ENCODE results near the gene SBF2. TPM values are rescaled to one million over a fixed set of nuclear protein-coding genes. Genes with fewer than 3 reads are reported as not detected.
"Not testable (repeated sequence)": the region's sequence is repeated elsewhere in the genome, so short reads cannot be mapped to it uniquely, and the experiment has no call there.

The SBF2 gene
- total and polyA plus RNA-seq, 11 donors = 10.4 to 33.9 (median 20.9) TPM

DNA sequence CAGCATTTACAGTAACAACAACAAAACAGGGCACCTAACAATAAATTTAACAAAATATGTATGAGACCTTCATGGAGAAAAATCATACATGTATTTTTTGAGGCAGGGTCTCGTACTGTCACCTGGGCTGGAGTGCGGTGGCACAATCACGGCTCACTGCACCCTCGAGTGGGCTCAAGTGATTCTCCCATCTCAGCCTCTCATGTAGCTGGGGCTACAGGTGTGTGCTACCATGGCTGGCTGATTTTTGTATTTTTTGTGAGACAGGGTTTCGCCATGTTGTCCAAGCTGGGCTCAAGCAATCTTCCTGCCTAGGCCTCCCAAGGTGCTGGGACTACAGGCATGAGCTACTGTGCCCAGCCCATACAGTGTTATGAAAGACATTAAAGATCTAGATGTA is 352.0 kb downstream of the SBF2 start:
- ATAC-seq = no peak
- no peaks in the 10 kb centered on the region for H3K27me3 ChIP-seq
- H3K9me3 ChIP-seq = peaks cover 0 to 20% (median 0%) of the 10 kb centered on the region in 12 donors
- TF ChIP-seq, protein P1, sequence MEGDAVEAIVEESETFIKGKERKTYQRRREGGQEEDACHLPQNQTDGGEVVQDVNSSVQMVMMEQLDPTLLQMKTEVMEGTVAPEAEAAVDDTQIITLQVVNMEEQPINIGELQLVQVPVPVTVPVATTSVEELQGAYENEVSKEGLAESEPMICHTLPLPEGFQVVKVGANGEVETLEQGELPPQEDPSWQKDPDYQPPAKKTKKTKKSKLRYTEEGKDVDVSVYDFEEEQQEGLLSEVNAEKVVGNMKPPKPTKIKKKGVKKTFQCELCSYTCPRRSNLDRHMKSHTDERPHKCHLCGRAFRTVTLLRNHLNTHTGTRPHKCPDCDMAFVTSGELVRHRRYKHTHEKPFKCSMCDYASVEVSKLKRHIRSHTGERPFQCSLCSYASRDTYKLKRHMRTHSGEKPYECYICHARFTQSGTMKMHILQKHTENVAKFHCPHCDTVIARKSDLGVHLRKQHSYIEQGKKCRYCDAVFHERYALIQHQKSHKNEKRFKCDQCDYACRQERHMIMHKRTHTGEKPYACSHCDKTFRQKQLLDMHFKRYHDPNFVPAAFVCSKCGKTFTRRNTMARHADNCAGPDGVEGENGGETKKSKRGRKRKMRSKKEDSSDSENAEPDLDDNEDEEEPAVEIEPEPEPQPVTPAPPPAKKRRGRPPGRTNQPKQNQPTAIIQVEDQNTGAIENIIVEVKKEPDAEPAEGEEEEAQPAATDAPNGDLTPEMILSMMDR (IDR thresholded peaks at IDR 0.05) = no peak
- no peak for TF ChIP-seq POLR2A (IDR thresholded peaks at IDR 0.05)
- no peak overlapping the region for H3K27ac ChIP-seq
- 97 to 99% (median 98%) methylated on average over 5 of the region's 5 CpGs for WGBS, 4 donors
- peaks cover 0 to 5% (median 0%) of the 10 kb centered on the region in 9 donors for H3K36me3 ChIP-seq
- intact Hi-C loops (cut with DNase I) = no loop called here
- H3K4me1 ChIP-seq = no peaks in the 10 kb centered on the region
- no peak for DNase-seq
- no peak overlapping the region for H3K4me3 ChIP-seq

DNA sequence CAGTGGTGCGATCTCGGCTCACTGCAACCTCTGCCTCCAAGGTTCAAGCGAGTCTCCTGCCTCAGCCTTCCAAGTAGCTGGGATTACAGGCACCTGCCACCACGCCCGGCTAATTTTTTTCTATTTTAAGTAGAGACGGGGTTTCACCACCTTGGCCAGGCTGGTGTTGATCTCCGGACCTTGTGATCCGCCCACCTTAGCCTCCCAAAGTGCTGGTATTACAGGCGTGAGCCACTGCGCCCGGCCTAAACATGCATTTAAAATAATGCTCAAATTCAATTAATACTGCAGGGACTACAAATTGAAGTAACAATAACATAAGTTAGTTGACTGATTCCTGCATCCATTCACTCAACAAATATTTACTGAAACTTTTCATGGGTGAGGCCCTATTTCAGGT is 354.9 kb downstream of the SBF2 start:
- ATAC-seq; H3K27me3 ChIP-seq; intact Hi-C loops (cut with DNase I); H3K4me3 ChIP-seq; H3K4me1 ChIP-seq; H3K36me3 ChIP-seq; H3K27ac ChIP-seq; DNase-seq: not testable (repeated sequence)
- peaks cover 0 to 17% (median 0%) of the 10 kb centered on the region in 12 donors for H3K9me3 ChIP-seq
- WGBS, 4 donors = 94 to 95% (median 94%) methylated on average over 10 to 11 of the region's 11 CpGs

DNA sequence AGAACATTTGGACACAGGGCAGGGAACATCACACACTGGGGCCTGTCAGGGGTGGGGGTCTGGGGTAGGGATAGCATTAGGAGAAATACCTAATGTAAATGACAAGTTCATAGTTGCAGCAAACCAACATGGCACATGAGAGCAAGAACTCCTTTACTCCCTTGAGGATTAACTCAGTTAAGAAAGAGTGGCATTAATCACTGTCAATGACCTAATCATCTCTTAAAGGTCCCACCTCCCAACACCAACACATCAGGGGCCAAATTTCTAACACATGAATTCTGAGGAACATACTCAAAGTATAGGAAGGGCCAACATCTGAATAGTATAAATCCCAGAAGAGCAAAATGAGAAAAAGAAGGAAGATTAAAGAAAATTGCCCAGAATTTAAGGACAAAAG is 357.3 kb downstream of the SBF2 start:
- Histone ChIP-seq H3K4me3 (no peak overlapping the region), H3K27ac (no peak overlapping the region), H3K36me3 (no peaks in the 10 kb centered on the region), H3K27me3 (no peaks in the 10 kb centered on the region), H3K4me1 (no peaks in the 10 kb centered on the region), H3K9me3 (peaks cover 0 to 17% (median 0%) of the 10 kb centered on the region in 12 donors)
- intact Hi-C loops (cut with DNase I) = no loop called here
- DNase-seq = no peak
- TF ChIP-seq, protein P1 (IDR thresholded peaks at IDR 0.05) = no peak
- TF ChIP-seq POLR2A (IDR thresholded peaks at IDR 0.05) = no peak
- no peak for ATAC-seq

DNA sequence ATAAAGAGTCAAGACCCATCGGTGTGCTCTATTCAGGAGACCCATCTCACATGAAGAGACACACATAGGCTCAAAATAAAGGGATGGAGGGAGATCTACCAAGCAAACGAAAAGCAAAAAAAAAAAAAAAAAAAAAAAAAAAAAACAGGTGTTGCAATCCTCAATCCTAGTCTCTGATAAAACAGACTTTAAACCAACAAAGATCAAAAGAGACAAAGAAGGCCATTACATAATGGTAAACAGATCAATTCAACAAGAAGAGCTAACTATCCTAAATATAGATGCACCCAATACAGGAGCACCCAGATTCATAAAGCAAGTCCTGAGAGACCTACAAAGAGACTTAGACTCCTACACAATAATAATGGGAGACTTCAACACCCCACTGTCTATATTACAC is 361.2 kb downstream of the SBF2 start:
- not testable (repeated sequence) for ATAC-seq

DNA sequence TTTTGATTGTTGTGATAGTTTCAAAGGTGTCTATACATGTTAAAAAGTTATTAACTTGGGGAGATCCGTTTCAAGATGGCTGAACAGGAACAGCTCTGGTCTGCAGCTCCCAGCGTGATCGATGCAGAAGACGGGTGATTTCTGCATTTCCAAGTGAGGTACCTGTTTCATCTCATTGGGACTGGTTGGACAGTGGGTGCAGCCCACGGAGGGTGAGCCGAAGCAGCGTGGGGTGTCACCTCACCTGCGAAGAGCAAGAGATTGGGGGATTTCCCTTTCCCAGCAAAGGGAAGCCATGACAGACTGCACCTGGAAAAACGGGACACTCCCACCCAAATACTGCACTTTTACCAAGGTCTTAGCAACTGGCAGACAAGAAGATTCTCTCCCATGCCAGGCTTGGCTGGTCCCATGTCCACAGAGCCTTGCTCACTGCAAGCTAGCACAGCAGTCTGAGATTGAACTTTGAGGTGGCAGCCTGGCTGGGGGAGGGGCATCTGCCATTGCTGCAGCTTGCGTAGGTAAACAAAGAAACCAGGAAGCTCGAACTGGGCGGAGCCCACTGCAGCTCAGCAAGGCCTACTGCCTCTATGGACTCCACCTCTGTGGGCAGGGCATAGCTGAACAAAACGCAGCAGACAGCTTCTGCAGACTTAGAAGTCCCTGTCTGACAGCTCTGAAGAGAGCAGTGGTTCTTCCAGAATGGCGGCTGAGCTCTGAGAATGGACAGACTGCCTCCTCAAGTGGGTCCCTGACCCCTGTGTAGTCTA is 363.3 kb downstream of the SBF2 start:
- DNase-seq; ATAC-seq; H3K27me3 ChIP-seq; H3K9me3 ChIP-seq; intact Hi-C loops (cut with DNase I); H3K4me1 ChIP-seq; H3K27ac ChIP-seq; H3K4me3 ChIP-seq; H3K36me3 ChIP-seq: not testable (repeated sequence)
- 90 to 94% (median 93%) methylated on average over 14 of the region's 14 CpGs for WGBS, 4 donors

More for the DNA sequence above, 361.2 kb downstream of the SBF2 start:
- 91 to 97% (median 93%) methylated on average over 2 of the region's 2 CpGs for WGBS, 4 donors
- H3K27ac ChIP-seq; H3K4me3 ChIP-seq; H3K27me3 ChIP-seq; intact Hi-C loops (cut with DNase I); H3K4me1 ChIP-seq; DNase-seq; H3K36me3 ChIP-seq: not testable (repeated sequence)
- peaks cover 0 to 17% (median 0%) of the 10 kb centered on the region in 12 donors for H3K9me3 ChIP-seq

DNA sequence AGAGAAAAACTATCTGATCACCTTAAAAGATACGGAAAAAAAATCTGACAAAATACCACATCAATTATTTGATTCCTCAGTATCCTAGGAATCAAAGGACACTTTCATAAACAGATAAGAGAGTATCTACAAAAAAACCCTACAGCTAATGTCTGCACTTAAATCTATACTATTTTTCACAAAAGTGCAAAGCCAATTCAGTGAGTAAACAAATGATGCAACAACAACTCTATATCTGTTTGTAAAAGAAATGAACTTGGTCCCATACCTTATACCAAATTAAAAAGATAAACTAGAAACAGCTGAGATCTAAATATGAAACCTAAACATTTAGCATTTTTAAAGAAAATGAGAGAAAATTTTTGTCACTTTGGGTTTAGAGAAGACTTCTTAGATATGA is 366.3 kb downstream of the SBF2 start:
- TF ChIP-seq POLR2A (IDR thresholded peaks at IDR 0.05) = no peak
- TF ChIP-seq, protein P1 (IDR thresholded peaks at IDR 0.05) = no peak
- H3K4me1 ChIP-seq = peaks cover 0 to 5% (median 0%) of the 10 kb centered on the region in 12 donors
- ATAC-seq (no peak), DNase-seq (no peak)
- no peaks in the 10 kb centered on the region for H3K9me3 ChIP-seq
- H3K36me3 ChIP-seq = no peaks in the 10 kb centered on the region
- no peak overlapping the region for H3K4me3 ChIP-seq
- H3K27ac ChIP-seq = no peak overlapping the region
- intact Hi-C loops (cut with DNase I) = no loop called here
- H3K27me3 ChIP-seq = no peaks in the 10 kb centered on the region
- 98 to 100% (median 98%) methylated on average over 1 of the region's 1 CpG for WGBS, 4 donors
